Bronchial epithelial cell (primary cell): ENCODE data around the gene NKX2-1. TPM values are rescaled to one million over a fixed set of nuclear protein-coding genes. Genes with fewer than 3 reads are reported as not detected.

ENCODE experiments used
- DNase-seq: peaks from one replicate; pipeline ENCODE4 v3.0.0-alpha.2; 2010; ENCODE audit warnings: low read depth
- FAIRE-seq: peaks from 2 replicates; lab custom pipeline; 2011; peaks lifted over from hg19 to GRCh38; lab: Jason Lieb, UNC
- H3K27me3 ChIP-seq: 2 replicates; pipeline ENCODE4 v1.5.1; 2011; ENCODE audit warnings: low read length; ENCODE audit not compliant: control insufficient read depth, insufficient read depth
- H3K36me3 ChIP-seq: 2 replicates; pipeline ENCODE4 v1.5.1; 2011; ENCODE audit warnings: low read length; ENCODE audit not compliant: control insufficient read depth, insufficient read depth
- H3K4me3 ChIP-seq: 2 replicates; pipeline ENCODE4 v1.5.1; 2011; ENCODE audit warnings: mild to moderate bottlenecking, low read depth, low read length, control low read depth
- CTCF ChIP-seq: IDR thresholded peaks from 2 replicates; pipeline ENCODE4 v1.5.1; 2011; ENCODE audit warnings: mild to moderate bottlenecking, moderate library complexity, low read length, control low read depth, inconsistent platforms; ENCODE audit not compliant: insufficient read depth, severe bottlenecking
- total RNA-seq: library from RNA; depleted of rRNA; stranded (reverse); fragments of >200 nt; gene quantifications from 2 replicates; pipeline ENCODE4 v1.2.1, GENCODE V29; 2014

The NKX2-1 gene
- total RNA-seq, 1 donor from 2014 or later, result 6.6 TPM

DNA sequence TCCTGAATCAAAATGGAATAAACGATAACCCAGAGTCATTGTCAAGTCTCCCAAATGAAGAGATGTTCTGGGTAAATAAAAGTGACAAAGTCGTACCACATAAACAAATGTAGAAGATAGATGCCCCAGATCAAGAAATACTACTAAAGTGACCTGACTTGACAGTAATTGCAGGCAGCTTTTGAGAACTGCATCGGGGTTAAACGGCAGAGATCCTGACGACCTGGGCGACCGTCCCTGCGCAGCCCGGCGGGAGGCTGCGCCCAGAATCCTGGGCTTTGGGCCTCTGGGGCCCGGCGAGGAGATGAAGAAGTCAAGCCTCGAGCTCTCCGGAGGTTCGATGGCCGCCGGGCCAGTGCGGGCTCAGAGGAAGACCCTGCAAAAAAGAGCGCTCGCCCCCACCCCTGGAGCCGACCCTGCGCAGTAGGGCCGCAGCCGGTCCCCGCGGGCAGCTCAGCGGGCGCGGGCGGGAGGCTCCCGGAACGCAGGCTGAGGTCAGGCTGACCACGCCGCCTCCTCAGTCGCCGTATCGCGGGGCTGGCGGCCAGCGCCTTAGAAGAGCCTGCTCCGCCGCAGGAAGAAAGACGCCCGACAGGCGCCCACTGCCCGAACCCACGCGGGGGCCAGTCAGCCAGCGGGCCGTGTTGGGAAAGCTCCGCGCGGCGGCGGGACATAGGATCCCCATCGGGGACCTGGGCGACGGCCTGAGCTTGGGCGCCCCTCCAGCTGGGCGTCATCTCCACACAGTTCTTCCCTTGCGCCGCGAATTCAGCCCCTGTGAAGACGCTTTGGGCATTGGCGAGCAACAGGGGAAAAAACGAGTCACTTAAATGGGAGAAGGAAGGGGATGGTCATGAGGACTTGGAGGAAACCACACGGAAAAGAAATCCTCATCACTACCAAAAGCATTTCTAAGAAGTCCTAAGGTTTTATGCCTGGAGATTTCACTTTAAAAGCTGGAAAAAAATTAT lies 16.0 kb downstream of the NKX2-1 start:
- DNase-seq (no peak), FAIRE-seq (no peak)
- Histone ChIP-seq H3K4me3 (peak overlapping the region; percentile 25), H3K27me3 (peaks cover 34% of the 10 kb centered on the region), H3K36me3 (no peaks in the 10 kb centered on the region)
- TF ChIP-seq CTCF, result no peak

- H3K27me3 ChIP-seq, result peaks cover 33% of the 10 kb centered on the region
- TF ChIP-seq CTCF, result no peak
- DNase-seq (peak; percentile 65), FAIRE-seq (peak; percentile 87)
- no peak overlapping the region for H3K4me3 ChIP-seq
- H3K36me3 ChIP-seq, result no peaks in the 10 kb centered on the region
These were observed 17.2 kb downstream of the NKX2-1 start for GRCh38 chr14:36502558-36503508.

GRCh38 chr14:36498938-36499337 lies 21.1 kb downstream of the NKX2-1 start:
- Histone ChIP-seq H3K36me3 (no peaks in the 10 kb centered on the region), H3K27me3 (peaks cover 11% of the 10 kb centered on the region), H3K4me3 (no peak overlapping the region)
- no peak for TF ChIP-seq CTCF
- FAIRE-seq, result no peak
- DNase-seq, result no peak

DNA sequence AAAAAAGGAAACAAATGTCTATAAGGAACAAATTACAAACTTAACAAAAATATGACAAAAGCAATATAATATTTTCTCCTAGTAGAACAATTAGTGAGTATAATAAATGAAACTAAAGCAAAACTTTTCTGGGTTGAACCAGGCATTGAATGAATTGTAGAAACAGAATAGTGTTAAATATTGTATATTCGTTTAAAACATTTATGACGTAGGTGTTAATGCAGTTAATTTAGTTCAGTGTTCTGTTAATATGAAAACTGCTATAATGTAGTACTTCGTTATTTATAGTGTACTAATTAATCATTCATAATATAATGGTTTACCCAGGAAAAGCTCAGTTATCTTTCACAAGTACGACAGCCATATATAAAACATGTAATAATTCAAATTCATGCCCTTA lies 23.7 kb downstream of the NKX2-1 start:
- Histone ChIP-seq H3K27me3 (peaks cover 2% of the 10 kb centered on the region), H3K4me3 (no peak overlapping the region), H3K36me3 (no peaks in the 10 kb centered on the region)
- TF ChIP-seq CTCF, result no peak
- DNase-seq (no peak), FAIRE-seq (no peak)

GRCh38 chr14:36495666-36496065 lies 24.4 kb downstream of the NKX2-1 start:
- no peak for TF ChIP-seq CTCF
- H3K27me3 ChIP-seq, result peaks cover 2% of the 10 kb centered on the region
- FAIRE-seq, result no peak

More at GRCh38 chr14:36495666-36496065, 24.4 kb downstream of the NKX2-1 start:
- no peaks in the 10 kb centered on the region for H3K36me3 ChIP-seq
- no peak overlapping the region for H3K4me3 ChIP-seq
- DNase-seq, result no peak
